Left lung (tissue), 10 donors: ENCODE data around the gene NUSAP1. TPM values are rescaled to one million over a fixed set of nuclear protein-coding genes. Genes with fewer than 3 reads are reported as not detected.

ENCODE experiments used
- ATAC-seq: fragments of 200-7000 bp; cut with Tn5 transposase; one replicate; pipeline ENCODE4 v1.9.1; 2020; ENCODE audit warnings: moderate library complexity
- DNase-seq, 4 donors: peaks; one replicate each; pipeline ENCODE4 v3.0.0-alpha.2; 2013 to 2020
- H3K27ac ChIP-seq, 2 donors: fragments of 200-600 bp; sonication (generic) in 1 of 2; one replicate each; pipeline versions ENCODE4 v1.5.0 to v1.8.0; 2020 to 2021
- H3K27me3 ChIP-seq, 2 donors: fragments of 200-600 bp; sonication (generic) in 1 of 2; one replicate each; pipeline versions ENCODE4 v1.5.0 to v1.8.0; 2020 to 2021
- H3K36me3 ChIP-seq, 2 donors: fragments of 200-600 bp; sonication (generic) in 1 of 2; one replicate each; pipeline versions ENCODE4 v1.5.0 to v1.8.0; 2020 to 2021
- H3K4me1 ChIP-seq, 2 donors: fragments of 200-600 bp; one replicate each; pipeline ENCODE4 v1.8.0; 2021
- H3K4me3 ChIP-seq, 2 donors: fragments of 200-600 bp; sonication (generic) in 1 of 2; one replicate each; pipeline versions ENCODE4 v1.5.0 to v1.8.0; 2020 to 2021; ENCODE audit warnings: mild to moderate bottlenecking in 1 of 2
- H3K9me3 ChIP-seq, 2 donors: fragments of 200-600 bp; sonication (generic) in 1 of 2; one replicate each; pipeline versions ENCODE4 v1.5.0 to v1.8.0; 2020 to 2021
- CTCF ChIP-seq, 2 donors: fragments of 200-600 bp; sonication (generic) in 1 of 2; IDR thresholded peaks; one replicate each; pipeline versions ENCODE4 v1.5.0 to v1.8.0; 2021; ENCODE audit warnings: antibody characterized with exemption in 2 of 2
- intact Hi-C, 2 donors: fragments of 100-400 bp; cut with DNase I; formaldehyde crosslinking; loops; one replicate each; pipeline versions ENCODE4 v1.11.2 to v1.14.2; 2022
- polyA plus RNA-seq, 6 donors: library from polyadenylated mRNA; unstranded; fragments of 120-200 nt; gene quantifications; one replicate each; pipeline ENCODE4 v1.2.1, GENCODE V29; 2013; ENCODE audit not compliant: insufficient read length in 6 of 6
- total RNA-seq, 2 donors: library from RNA; stranded (reverse); fragmentation: NEBNext Ultra II Directional; extraction: Animal tissue kit (Norgen Biotek cat#: 25700); gene quantifications; one replicate each; pipeline ENCODE4 v1.2.1, GENCODE V29; 2021
- donor health status: DM: no; HTN: yes; CAD: no.
- donor health status: DM: no; HTN: no; CAD: no.

The NUSAP1 gene
- total and polyA plus RNA-seq, 8 donors: 10.2 to 147 (median 69.3) TPM

DNA sequence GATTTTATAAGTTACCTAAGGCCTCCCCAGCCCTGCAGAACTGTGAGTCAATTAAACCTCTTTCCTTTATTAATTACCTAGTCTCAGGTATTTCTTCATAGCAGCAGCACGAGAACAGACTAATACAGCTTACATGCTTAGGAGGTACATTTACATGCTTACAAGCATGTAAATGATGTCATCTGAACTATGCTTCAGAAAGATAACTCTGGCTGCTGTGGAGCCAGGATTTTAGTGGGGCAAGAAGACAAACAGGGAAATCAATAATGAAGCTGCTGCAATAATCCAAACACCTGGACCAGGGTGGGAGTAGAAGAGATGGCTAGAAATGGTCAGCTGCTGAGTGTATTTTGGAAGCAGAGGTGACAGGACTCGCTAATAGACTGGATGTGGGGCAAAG is 60.0 kb downstream of the NUSAP1 start:
- Histone ChIP-seq H3K4me3 (no peak overlapping the region), H3K36me3 (peaks cover 0 to 53% of the 10 kb centered on the region in 2 donors), H3K4me1 (peaks cover 0 to 15% of the 10 kb centered on the region in 2 donors), H3K27ac (peak overlapping the region in 1 of 2 donors; percentile 37), H3K27me3 (no peaks in the 10 kb centered on the region), H3K9me3 (no peaks in the 10 kb centered on the region)
- intact Hi-C loops: no loop called here
- DNase-seq (no peak), ATAC-seq (no peak)
- no peak for TF ChIP-seq CTCF (IDR thresholded peaks at IDR 0.05)

DNA sequence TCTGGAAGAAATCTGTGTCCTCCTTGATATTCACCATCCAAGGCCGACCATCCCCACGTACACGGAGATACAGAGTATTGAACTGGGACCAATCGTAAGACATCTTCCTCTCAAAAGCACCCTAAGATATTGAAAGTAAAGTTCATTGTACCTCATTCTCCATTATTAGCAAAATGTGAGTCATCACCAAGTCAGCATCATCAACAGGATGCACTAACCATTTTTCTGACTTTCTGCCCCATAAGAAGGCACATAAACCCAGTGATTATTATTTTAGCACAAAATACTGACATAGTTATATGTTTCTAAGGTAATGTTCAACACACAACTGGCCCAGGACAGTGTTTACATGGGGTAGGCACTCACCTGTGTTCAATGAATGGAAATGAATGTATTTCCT is 62.2 kb downstream of the NUSAP1 start:
- Histone ChIP-seq H3K27me3 (no peaks in the 10 kb centered on the region), H3K27ac (no peak overlapping the region), H3K9me3 (no peaks in the 10 kb centered on the region), H3K4me1 (peaks cover 0 to 15% of the 10 kb centered on the region in 2 donors), H3K36me3 (peaks cover 0 to 34% of the 10 kb centered on the region in 2 donors), H3K4me3 (no peak overlapping the region)
- TF ChIP-seq CTCF (IDR thresholded peaks at IDR 0.05): no peak
- ATAC-seq (no peak), DNase-seq (no peak)
- intact Hi-C loops: no loop called here

DNA sequence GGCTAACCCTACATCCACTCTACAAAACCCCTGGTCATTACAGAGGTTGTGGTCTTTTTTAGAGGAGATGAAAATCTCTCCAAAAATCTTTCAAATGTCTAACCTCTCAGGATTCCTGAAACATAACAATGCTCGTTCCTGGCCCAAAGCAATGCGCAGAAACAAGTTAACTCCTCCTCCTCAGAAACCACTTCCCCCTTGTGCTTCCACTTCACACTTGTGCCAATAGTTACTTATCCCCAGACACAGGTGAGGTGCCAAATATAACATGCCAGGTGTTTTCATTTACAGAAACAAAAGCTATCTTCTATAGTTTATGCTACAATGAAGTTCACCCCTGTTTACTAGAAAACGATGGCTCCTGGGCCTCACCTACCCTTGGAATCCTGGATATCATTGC is 63.4 kb downstream of the NUSAP1 start:
- H3K4me3 ChIP-seq: no peak overlapping the region
- no peaks in the 10 kb centered on the region for H3K9me3 ChIP-seq
- DNase-seq (no peak), ATAC-seq (peak; percentile 91)
- TF ChIP-seq CTCF (IDR thresholded peaks at IDR 0.05): no peak
- H3K27me3 ChIP-seq: no peaks in the 10 kb centered on the region
- H3K27ac ChIP-seq: peak overlapping the region; percentile 15 to 19
- peaks cover 0 to 33% of the 10 kb centered on the region in 2 donors for H3K36me3 ChIP-seq
- H3K4me1 ChIP-seq: peaks cover 0 to 19% of the 10 kb centered on the region in 2 donors
- intact Hi-C loops: no loop called here

DNA sequence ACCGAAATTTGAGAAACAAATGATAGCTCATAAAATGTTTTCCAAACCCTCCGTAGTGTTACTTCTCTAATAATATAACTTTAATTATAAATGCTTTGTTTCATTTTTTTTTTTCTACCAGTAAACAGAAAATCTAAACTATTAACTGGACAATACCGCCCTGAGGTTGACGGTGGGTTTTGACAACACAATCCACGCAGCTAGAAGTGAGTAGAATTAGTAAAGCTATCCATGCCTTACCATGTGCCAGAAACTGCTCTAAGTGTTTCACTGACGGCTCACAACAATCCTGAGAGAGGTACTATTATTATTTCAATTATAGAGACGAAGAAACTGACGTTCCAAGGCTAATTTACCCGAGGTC is 69.2 kb downstream of the NUSAP1 start:
- DNase-seq (no peak), ATAC-seq (peak; percentile 34)
- Histone ChIP-seq H3K27ac (peak overlapping the region; percentile 68 to 83), H3K9me3 (no peaks in the 10 kb centered on the region), H3K4me1 (peaks cover 0 to 23% of the 10 kb centered on the region in 2 donors), H3K27me3 (no peaks in the 10 kb centered on the region), H3K4me3 (peak overlapping the region; percentile 54 to 58), H3K36me3 (peaks cover 0 to under 1% of the 10 kb centered on the region in 2 donors)
- no peak for TF ChIP-seq CTCF (IDR thresholded peaks at IDR 0.05)
- intact Hi-C loops: no loop called here

DNA sequence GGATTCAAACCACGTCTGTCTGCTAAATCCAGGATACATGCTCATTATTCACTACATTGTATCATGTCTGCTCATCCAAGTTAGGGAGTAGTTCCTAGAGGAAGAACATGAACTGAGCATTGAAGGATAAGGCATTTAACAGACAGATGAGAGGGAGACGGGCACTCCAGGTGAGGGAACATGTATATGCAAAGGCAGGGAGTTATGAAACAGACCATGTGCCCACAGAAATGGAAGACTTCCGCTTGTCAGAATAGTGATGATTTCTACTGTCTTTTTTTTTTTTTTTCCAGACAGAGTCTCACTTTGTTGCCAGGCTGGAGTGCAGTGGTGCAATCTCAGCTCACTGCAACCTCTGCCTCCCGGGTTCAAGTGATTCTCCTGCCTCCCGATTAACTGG is 74.7 kb downstream of the NUSAP1 start:
- no peak for DNase-seq
- Histone ChIP-seq H3K9me3 (no peaks in the 10 kb centered on the region), H3K27ac (peak overlapping the region in 1 of 2 donors; percentile 69), H3K36me3 (no peaks in the 10 kb centered on the region), H3K27me3 (no peaks in the 10 kb centered on the region), H3K4me1 (peaks cover 0 to 38% of the 10 kb centered on the region in 2 donors), H3K4me3 (no peak overlapping the region)
- no peak for TF ChIP-seq CTCF (IDR thresholded peaks at IDR 0.05)
- ATAC-seq: no peak
- intact Hi-C loops: no loop called here
